ENCODE measurements around the gene SLIT1. TPM values are rescaled to one million over a fixed set of nuclear protein-coding genes. Genes with fewer than 3 reads are reported as not detected.

The SLIT1 gene
- total and polyA plus RNA-seq, 8 donors = 0.20 to 7.0 (median 3.7) TPM

GRCh38 chr10:96984541-96985131 is 201.1 kb downstream of the SLIT1 start:
- H3K4me3 ChIP-seq = no peak overlapping the region
- H3K9me3 ChIP-seq = no peaks in the 10 kb centered on the region
- no peaks in the 10 kb centered on the region for H3K27me3 ChIP-seq
- H3K27ac ChIP-seq = no peak overlapping the region
- peaks cover 0 to 32% of the 10 kb centered on the region in 2 donors for H3K36me3 ChIP-seq
- TF ChIP-seq CTCF (IDR thresholded peaks at IDR 0.05) = no peak
- peaks cover 0 to 5% of the 10 kb centered on the region in 2 donors for H3K4me1 ChIP-seq
- intact Hi-C loops (cut with DNase I) = no loop called here
- DNase-seq = no peak
- ATAC-seq = no peak

- no peak overlapping the region for H3K4me3 ChIP-seq
- H3K36me3 ChIP-seq = peaks cover 0 to 29% of the 10 kb centered on the region in 2 donors
- no peak for TF ChIP-seq CTCF (IDR thresholded peaks at IDR 0.05)
These were observed 203.4 kb downstream of the SLIT1 start for GRCh38 chr10:96982149-96982930.

GRCh38 chr10:96978621-96979154 is 207.1 kb downstream of the SLIT1 start:
- H3K4me1 ChIP-seq = no peaks in the 10 kb centered on the region
- intact Hi-C loops (cut with DNase I) = no loop called here
- TF ChIP-seq CTCF (IDR thresholded peaks at IDR 0.05) = no peak

More at GRCh38 chr10:96982149-96982930, 203.4 kb downstream of the SLIT1 start:
- no peak overlapping the region for H3K27ac ChIP-seq
- no peaks in the 10 kb centered on the region for H3K9me3 ChIP-seq
- intact Hi-C loops (cut with DNase I) = no loop called here
- no peaks in the 10 kb centered on the region for H3K27me3 ChIP-seq
- ATAC-seq = no peak
- no peak for DNase-seq
- peaks cover 0 to 5% of the 10 kb centered on the region in 2 donors for H3K4me1 ChIP-seq

GRCh38 chr10:96975136-96975535 is 210.6 kb downstream of the SLIT1 start:
- ATAC-seq = no peak
- H3K4me1 ChIP-seq = no peaks in the 10 kb centered on the region

More at GRCh38 chr10:96978621-96979154, 207.1 kb downstream of the SLIT1 start:
- H3K36me3 ChIP-seq = peaks cover 0 to 29% of the 10 kb centered on the region in 2 donors
- DNase-seq (no peak), ATAC-seq (no peak)
- no peak overlapping the region for H3K4me3 ChIP-seq
- no peaks in the 10 kb centered on the region for H3K9me3 ChIP-seq
- H3K27ac ChIP-seq = no peak overlapping the region
- H3K27me3 ChIP-seq = no peaks in the 10 kb centered on the region

More at GRCh38 chr10:96975136-96975535, 210.6 kb downstream of the SLIT1 start:
- DNase-seq = no peak
- Histone ChIP-seq H3K4me3 (no peak overlapping the region), H3K9me3 (no peaks in the 10 kb centered on the region), H3K27ac (no peak overlapping the region), H3K27me3 (no peaks in the 10 kb centered on the region), H3K36me3 (no peaks in the 10 kb centered on the region)
- TF ChIP-seq CTCF (IDR thresholded peaks at IDR 0.05) = no peak
- intact Hi-C loops (cut with DNase I) = no loop called here
